Body of pancreas (tissue), 4 donors: ENCODE measurements around the gene COL13A1.

Experiments used
- CTCF ChIP-seq, 7 experiments: fragments of 450-650 bp in 4 of 7; fragments of 200-600 bp in 3 of 7; sonication (generic) in 3 of 7; IDR thresholded peaks; one replicate each; pipeline ENCODE4 v1.5.1; 2016 to 2019; ENCODE audit warnings: antibody characterized with exemption in 7 of 7
- POLR2A ChIP-seq, 3 donors: fragments of 450-650 bp; IDR thresholded peaks; one replicate each; pipeline ENCODE4 v1.6.1; 2016; ENCODE audit warnings: antibody characterized with exemption in 3 of 3, mild to moderate bottlenecking in 2 of 3

- no peak for TF ChIP-seq CTCF (IDR thresholded peaks at IDR 0.05)
- no peak for TF ChIP-seq POLR2A (IDR thresholded peaks at IDR 0.05)
Measured at GRCh38 chr10:69973678-69974077, 172.0 kb downstream of the COL13A1 start.
